ENCODE results near the gene HAUS8.

- TF ChIP-seq CTCF (IDR thresholded peaks at IDR 0.05) (no peak), EZH2 (IDR thresholded peaks at IDR 0.05; ENCODE audit: borderline replicate concordance, insufficient read depth, low read depth, low read length, poor library complexity, severe bottlenecking) (no peak)
Observed at GRCh38 chr19:17026706-17027534, 48.3 kb downstream of the HAUS8 start, which contains the start of gene CPAMD8.
